Activated naive CD8-positive, alpha-beta T cell (primary cell): ENCODE measurements around the gene CUTC.

Source experiments
- H3K27ac Mint-ChIP-seq: one replicate; pipeline ENCODE4 v1.8.0; 2021; ENCODE audit warnings: mixed read lengths
- H3K27me3 Mint-ChIP-seq: one replicate; pipeline ENCODE4 v1.8.0; 2021; ENCODE audit warnings: mixed read lengths
- H3K36me3 Mint-ChIP-seq: one replicate; pipeline ENCODE4 v1.8.0; 2021; ENCODE audit warnings: mixed read lengths
- H3K4me1 Mint-ChIP-seq: one replicate; pipeline ENCODE4 v1.8.0; 2021; ENCODE audit warnings: low read depth, mixed read lengths
- H3K4me3 Mint-ChIP-seq: one replicate; pipeline ENCODE4 v1.8.0; 2021; ENCODE audit warnings: mild to moderate bottlenecking, mixed read lengths
- H3K9me3 Mint-ChIP-seq: one replicate; pipeline ENCODE4 v1.8.0; 2021; ENCODE audit warnings: low read depth, mixed read lengths

Gene CUTC, protein sequence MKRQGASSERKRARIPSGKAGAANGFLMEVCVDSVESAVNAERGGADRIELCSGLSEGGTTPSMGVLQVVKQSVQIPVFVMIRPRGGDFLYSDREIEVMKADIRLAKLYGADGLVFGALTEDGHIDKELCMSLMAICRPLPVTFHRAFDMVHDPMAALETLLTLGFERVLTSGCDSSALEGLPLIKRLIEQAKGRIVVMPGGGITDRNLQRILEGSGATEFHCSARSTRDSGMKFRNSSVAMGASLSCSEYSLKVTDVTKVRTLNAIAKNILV

GRCh38 chr10:99732033-99732842 is at the start of gene CUTC, which contains the start of gene COX15:
TSS of gene CUTC (plus strand) at chr10:99732234. CDS start at chr10:99732349, 115 bp downstream.
TSS of gene COX15 (minus strand) at chr10:99732127. CDS start at chr10:99732049, 78 bp downstream.
- Mint-ChIP-seq H3K9me3 (no peaks in the 10 kb centered on the region), H3K27me3 (no peaks in the 10 kb centered on the region), H3K36me3 (peaks cover 7% of the 10 kb centered on the region), H3K4me1 (peaks cover 44% of the 10 kb centered on the region), H3K27ac (peak within 1 kb of the TSS; percentile 99), H3K4me3 (peak within 1 kb of the TSS; percentile 99)

- Mint-ChIP-seq H3K27ac (no peak overlapping the region), H3K4me1 (no peaks in the 10 kb centered on the region), H3K27me3 (no peaks in the 10 kb centered on the region), H3K9me3 (no peaks in the 10 kb centered on the region), H3K36me3 (peaks cover 10% of the 10 kb centered on the region), H3K4me3 (no peak overlapping the region)
Observed at GRCh38 chr10:99682752-99683151, 49.3 kb upstream of the CUTC start.

- Mint-ChIP-seq H3K27me3 (no peaks in the 10 kb centered on the region), H3K9me3 (no peaks in the 10 kb centered on the region), H3K36me3 (peaks cover 5% of the 10 kb centered on the region), H3K27ac (no peak overlapping the region), H3K4me3 (no peak overlapping the region), H3K4me1 (no peaks in the 10 kb centered on the region)
Observed at GRCh38 chr10:99685597-99685967, 46.5 kb upstream of the CUTC start.

DNA sequence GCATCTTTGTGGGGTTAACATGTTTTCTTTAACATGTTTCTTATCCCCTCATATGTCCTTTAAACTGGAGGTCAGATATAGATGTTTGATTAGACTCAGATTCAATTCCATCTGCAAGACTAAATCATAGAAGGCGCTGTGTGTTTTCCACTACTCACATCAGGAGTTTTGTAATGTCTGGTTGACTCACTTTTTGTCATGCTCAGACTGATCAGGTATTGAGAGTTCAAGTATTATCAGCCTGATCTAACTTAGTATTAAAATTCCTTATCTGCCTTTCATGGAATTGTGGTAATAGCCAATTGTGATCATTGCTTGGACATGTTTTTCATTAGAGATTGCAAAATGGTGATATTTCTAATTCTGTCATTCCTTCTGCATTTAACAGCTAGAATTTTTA is 42.6 kb upstream of the CUTC start:
- H3K4me1 Mint-ChIP-seq = no peaks in the 10 kb centered on the region
- no peaks in the 10 kb centered on the region for H3K9me3 Mint-ChIP-seq
- no peaks in the 10 kb centered on the region for H3K27me3 Mint-ChIP-seq
- no peak overlapping the region for H3K27ac Mint-ChIP-seq
- H3K36me3 Mint-ChIP-seq = peaks cover 16% of the 10 kb centered on the region
- no peak overlapping the region for H3K4me3 Mint-ChIP-seq

- H3K27ac Mint-ChIP-seq = no peak overlapping the region
- H3K4me3 Mint-ChIP-seq = no peak overlapping the region
- peaks cover 12% of the 10 kb centered on the region for H3K36me3 Mint-ChIP-seq
- H3K4me1 Mint-ChIP-seq = no peaks in the 10 kb centered on the region
- no peaks in the 10 kb centered on the region for H3K27me3 Mint-ChIP-seq
- no peaks in the 10 kb centered on the region for H3K9me3 Mint-ChIP-seq
Observed at GRCh38 chr10:99693933-99694583, 38.0 kb upstream of the CUTC start.

DNA sequence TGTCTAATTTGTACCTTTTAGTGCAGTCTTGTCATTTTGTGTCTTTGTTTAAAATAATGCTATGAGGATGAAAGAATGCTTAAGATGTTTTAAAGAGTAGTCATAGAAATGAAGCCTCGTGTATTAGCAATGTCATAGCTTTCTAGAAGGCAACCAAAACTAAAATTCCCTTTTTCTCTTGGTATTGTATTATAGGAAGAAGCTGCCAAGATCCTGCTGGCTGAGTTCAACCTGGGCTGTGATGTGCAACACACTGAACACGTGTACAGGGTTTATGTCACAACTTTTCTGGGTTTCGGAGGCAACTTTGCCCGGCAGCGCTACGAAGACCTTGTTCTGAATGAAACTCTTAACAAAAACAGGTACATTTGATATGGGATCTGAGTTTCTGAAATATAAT is 36.3 kb upstream of the CUTC start:
- H3K4me3 Mint-ChIP-seq = no peak overlapping the region
- no peaks in the 10 kb centered on the region for H3K27me3 Mint-ChIP-seq
- no peak overlapping the region for H3K27ac Mint-ChIP-seq
- no peaks in the 10 kb centered on the region for H3K9me3 Mint-ChIP-seq
- H3K4me1 Mint-ChIP-seq = no peaks in the 10 kb centered on the region
- peaks cover 12% of the 10 kb centered on the region for H3K36me3 Mint-ChIP-seq

GRCh38 chr10:99698504-99699080 is 33.4 kb upstream of the CUTC start:
- H3K9me3 Mint-ChIP-seq = no peaks in the 10 kb centered on the region

GRCh38 chr10:99700649-99701048 is 31.4 kb upstream of the CUTC start:
- Mint-ChIP-seq H3K4me3 (no peak overlapping the region), H3K27me3 (no peaks in the 10 kb centered on the region), H3K36me3 (peaks cover 10% of the 10 kb centered on the region), H3K27ac (no peak overlapping the region), H3K9me3 (no peaks in the 10 kb centered on the region), H3K4me1 (no peaks in the 10 kb centered on the region)

More at GRCh38 chr10:99698504-99699080, 33.4 kb upstream of the CUTC start:
- H3K4me1 Mint-ChIP-seq = no peaks in the 10 kb centered on the region
- H3K27ac Mint-ChIP-seq = no peak overlapping the region
- H3K4me3 Mint-ChIP-seq = no peak overlapping the region
- H3K36me3 Mint-ChIP-seq = peaks cover 12% of the 10 kb centered on the region
- H3K27me3 Mint-ChIP-seq = no peaks in the 10 kb centered on the region

- Mint-ChIP-seq H3K27me3 (no peaks in the 10 kb centered on the region), H3K9me3 (no peaks in the 10 kb centered on the region), H3K36me3 (peaks cover 4% of the 10 kb centered on the region), H3K4me3 (no peak overlapping the region), H3K27ac (no peak overlapping the region), H3K4me1 (peaks cover 3% of the 10 kb centered on the region)
Observed at GRCh38 chr10:99708428-99709012, 23.5 kb upstream of the CUTC start.

- Mint-ChIP-seq H3K27me3 (no peaks in the 10 kb centered on the region), H3K36me3 (peaks cover 4% of the 10 kb centered on the region), H3K4me3 (no peak overlapping the region), H3K4me1 (peaks cover 3% of the 10 kb centered on the region), H3K27ac (peak overlapping the region; percentile 51), H3K9me3 (no peaks in the 10 kb centered on the region)
Observed at GRCh38 chr10:99709480-99710229, 22.4 kb upstream of the CUTC start.

- Mint-ChIP-seq H3K27me3 (no peaks in the 10 kb centered on the region), H3K27ac (no peak overlapping the region), H3K4me3 (no peak overlapping the region), H3K4me1 (peaks cover 3% of the 10 kb centered on the region), H3K36me3 (peaks cover 4% of the 10 kb centered on the region), H3K9me3 (no peaks in the 10 kb centered on the region)
Observed at GRCh38 chr10:99711129-99711719, 20.8 kb upstream of the CUTC start.

DNA sequence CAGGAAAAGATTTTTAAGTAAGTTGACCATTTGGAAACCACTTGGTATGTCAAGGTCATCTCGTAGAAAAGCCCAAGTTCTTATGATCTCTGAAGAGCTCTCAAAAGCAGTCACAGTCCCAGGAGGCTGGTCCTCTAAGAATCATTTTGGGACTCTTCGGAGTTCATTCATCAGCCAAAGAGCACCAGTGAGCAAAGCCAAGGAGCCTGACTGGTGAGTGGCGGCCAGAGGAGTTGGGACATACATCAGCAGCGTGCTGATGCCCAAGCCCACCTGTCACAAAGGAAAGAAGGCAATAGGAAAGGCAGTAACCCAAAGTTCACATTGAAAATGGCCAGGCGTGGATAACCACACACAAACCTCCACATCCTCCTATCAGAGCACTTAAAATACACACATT is 17.6 kb upstream of the CUTC start:
- no peaks in the 10 kb centered on the region for H3K9me3 Mint-ChIP-seq
- no peaks in the 10 kb centered on the region for H3K27me3 Mint-ChIP-seq
- H3K4me1 Mint-ChIP-seq = peaks cover 3% of the 10 kb centered on the region
- H3K4me3 Mint-ChIP-seq = no peak overlapping the region
- peaks cover 6% of the 10 kb centered on the region for H3K36me3 Mint-ChIP-seq
- no peak overlapping the region for H3K27ac Mint-ChIP-seq

GRCh38 chr10:99720387-99720786 is 11.6 kb upstream of the CUTC start:
- Mint-ChIP-seq H3K27ac (no peak overlapping the region), H3K36me3 (peaks cover 13% of the 10 kb centered on the region), H3K4me3 (no peak overlapping the region), H3K27me3 (no peaks in the 10 kb centered on the region), H3K4me1 (peaks cover 3% of the 10 kb centered on the region), H3K9me3 (no peaks in the 10 kb centered on the region)

GRCh38 chr10:99730026-99730425 is 2.0 kb upstream of the CUTC start:
- peaks cover 34% of the 10 kb centered on the region for H3K4me1 Mint-ChIP-seq
- no peaks in the 10 kb centered on the region for H3K27me3 Mint-ChIP-seq
- H3K27ac Mint-ChIP-seq = no peak overlapping the region
- peak overlapping the region; percentile 5 for H3K4me3 Mint-ChIP-seq
- no peaks in the 10 kb centered on the region for H3K9me3 Mint-ChIP-seq
- H3K36me3 Mint-ChIP-seq = peaks cover 11% of the 10 kb centered on the region
